Measurements from ENCODE around the gene ELL. TPM values are rescaled to one million over a fixed set of nuclear protein-coding genes. Genes with fewer than 3 reads are reported as not detected.

The ELL gene
- total and polyA plus RNA-seq, 9 of the 15 experiments (the other 6 are each of a cell fraction or from before 2014, with no cell fraction given) = 0.24 to 22.5 (median 4.1) TPM

DNA sequence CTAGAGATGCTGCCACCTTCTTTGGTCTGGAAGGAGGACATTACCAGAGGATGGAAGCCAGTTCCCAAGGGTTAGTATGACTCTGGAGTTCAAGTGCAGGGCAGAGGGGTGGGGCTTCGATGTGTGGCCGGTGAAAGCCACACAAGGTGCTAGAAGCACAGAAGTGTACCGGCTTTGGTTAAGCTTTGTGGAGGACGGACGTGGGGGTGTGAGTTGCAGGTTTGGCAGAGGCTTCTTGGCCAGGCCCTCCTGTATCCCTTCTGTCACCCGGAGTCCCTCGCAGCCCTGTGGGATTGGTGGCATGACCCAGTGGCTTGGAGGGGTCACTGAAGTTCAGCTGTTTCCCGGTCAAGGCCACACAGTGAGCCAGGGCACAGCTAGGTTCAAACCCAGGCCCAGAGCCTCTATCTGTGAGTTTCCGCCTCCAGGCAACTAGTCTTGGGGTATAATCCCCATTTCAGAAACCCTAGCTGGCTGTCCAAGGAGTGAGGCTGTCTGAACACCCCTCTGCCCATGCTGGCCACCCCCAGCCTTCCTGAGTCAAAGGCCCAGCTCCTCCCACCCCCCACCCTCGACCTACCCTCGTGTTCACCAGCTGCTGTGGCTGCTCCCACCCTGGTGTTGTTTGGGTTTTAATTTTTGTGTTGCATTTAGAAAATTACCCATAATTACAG, 107.2 kb downstream of the ELL start (continued):
- TF ChIP-seq, protein P1, sequence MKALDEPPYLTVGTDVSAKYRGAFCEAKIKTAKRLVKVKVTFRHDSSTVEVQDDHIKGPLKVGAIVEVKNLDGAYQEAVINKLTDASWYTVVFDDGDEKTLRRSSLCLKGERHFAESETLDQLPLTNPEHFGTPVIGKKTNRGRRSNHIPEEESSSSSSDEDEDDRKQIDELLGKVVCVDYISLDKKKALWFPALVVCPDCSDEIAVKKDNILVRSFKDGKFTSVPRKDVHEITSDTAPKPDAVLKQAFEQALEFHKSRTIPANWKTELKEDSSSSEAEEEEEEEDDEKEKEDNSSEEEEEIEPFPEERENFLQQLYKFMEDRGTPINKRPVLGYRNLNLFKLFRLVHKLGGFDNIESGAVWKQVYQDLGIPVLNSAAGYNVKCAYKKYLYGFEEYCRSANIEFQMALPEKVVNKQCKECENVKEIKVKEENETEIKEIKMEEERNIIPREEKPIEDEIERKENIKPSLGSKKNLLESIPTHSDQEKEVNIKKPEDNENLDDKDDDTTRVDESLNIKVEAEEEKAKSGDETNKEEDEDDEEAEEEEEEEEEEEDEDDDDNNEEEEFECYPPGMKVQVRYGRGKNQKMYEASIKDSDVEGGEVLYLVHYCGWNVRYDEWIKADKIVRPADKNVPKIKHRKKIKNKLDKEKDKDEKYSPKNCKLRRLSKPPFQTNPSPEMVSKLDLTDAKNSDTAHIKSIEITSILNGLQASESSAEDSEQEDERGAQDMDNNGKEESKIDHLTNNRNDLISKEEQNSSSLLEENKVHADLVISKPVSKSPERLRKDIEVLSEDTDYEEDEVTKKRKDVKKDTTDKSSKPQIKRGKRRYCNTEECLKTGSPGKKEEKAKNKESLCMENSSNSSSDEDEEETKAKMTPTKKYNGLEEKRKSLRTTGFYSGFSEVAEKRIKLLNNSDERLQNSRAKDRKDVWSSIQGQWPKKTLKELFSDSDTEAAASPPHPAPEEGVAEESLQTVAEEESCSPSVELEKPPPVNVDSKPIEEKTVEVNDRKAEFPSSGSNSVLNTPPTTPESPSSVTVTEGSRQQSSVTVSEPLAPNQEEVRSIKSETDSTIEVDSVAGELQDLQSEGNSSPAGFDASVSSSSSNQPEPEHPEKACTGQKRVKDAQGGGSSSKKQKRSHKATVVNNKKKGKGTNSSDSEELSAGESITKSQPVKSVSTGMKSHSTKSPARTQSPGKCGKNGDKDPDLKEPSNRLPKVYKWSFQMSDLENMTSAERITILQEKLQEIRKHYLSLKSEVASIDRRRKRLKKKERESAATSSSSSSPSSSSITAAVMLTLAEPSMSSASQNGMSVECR (CRISPR knock-in tag; IDR thresholded peaks at IDR 0.05) = 0 out of 2 replicates have a peak, but pooled peaks have one; percentile 33
- TF ChIP-seq ZNF347 (CRISPR knock-in tag; IDR thresholded peaks at IDR 0.05; ENCODE audit: low read depth) (no peak), FOSL1 (tag; conservative IDR thresholded peaks at IDR 0.05) (no peak), BACH1 (tag; IDR thresholded peaks at IDR 0.05) (0 out of 2 replicates have a peak, but pooled peaks have one; percentile 15), TCF3 (CRISPR knock-in tag; IDR thresholded peaks at IDR 0.05) (no peak), ZNF830 (CRISPR knock-in tag; IDR thresholded peaks at IDR 0.05) (no peak), ESRRB (CRISPR knock-in tag; IDR thresholded peaks at IDR 0.05; ENCODE audit: borderline replicate concordance) (no peak), ZNF408 (CRISPR knock-in tag; IDR thresholded peaks at IDR 0.05; ENCODE audit: low read depth) (no peak), ZNF75A (CRISPR knock-in tag; IDR thresholded peaks at IDR 0.05) (no peak), ZEB2 (IDR thresholded peaks at IDR 0.05) (no peak), ETV6 (IDR thresholded peaks at IDR 0.05; ENCODE audit: borderline replicate concordance in 1 of 2, low read depth in 2 of 2, low read length in 1 of 2) (no peak), ETV6 (CRISPR knock-in tag; IDR thresholded peaks at IDR 0.05; ENCODE audit: borderline replicate concordance) (no peak), POLR2G (IDR thresholded peaks at IDR 0.05; ENCODE audit: low read depth, low read length) (no peak; the same call in 1 of the 2 replicates)
- TF ChIP-seq, protein P2, sequence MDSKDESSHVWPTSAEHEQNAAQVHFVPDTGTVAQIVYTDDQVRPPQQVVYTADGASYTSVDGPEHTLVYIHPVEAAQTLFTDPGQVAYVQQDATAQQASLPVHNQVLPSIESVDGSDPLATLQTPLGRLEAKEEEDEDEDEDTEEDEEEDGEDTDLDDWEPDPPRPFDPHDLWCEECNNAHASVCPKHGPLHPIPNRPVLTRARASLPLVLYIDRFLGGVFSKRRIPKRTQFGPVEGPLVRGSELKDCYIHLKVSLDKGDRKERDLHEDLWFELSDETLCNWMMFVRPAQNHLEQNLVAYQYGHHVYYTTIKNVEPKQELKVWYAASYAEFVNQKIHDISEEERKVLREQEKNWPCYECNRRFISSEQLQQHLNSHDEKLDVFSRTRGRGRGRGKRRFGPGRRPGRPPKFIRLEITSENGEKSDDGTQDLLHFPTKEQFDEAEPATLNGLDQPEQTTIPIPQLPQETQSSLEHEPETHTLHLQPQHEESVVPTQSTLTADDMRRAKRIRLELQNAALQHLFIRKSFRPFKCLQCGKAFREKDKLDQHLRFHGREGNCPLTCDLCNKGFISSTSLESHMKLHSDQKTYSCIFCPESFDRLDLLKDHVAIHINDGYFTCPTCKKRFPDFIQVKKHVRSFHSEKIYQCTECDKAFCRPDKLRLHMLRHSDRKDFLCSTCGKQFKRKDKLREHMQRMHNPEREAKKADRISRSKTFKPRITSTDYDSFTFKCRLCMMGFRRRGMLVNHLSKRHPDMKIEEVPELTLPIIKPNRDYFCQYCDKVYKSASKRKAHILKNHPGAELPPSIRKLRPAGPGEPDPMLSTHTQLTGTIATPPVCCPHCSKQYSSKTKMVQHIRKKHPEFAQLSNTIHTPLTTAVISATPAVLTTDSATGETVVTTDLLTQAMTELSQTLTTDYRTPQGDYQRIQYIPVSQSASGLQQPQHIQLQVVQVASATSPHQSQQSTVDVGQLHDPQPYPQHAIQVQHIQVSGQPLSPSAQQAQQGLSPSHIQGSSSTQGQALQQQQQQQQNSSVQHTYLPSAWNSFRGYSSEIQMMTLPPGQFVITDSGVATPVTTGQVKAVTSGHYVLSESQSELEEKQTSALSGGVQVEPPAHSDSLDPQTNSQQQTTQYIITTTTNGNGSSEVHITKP (IDR thresholded peaks at IDR 0.05; ENCODE audit: partially characterized antibody) = peak; percentile 57
- TF ChIP-seq, protein P3, sequence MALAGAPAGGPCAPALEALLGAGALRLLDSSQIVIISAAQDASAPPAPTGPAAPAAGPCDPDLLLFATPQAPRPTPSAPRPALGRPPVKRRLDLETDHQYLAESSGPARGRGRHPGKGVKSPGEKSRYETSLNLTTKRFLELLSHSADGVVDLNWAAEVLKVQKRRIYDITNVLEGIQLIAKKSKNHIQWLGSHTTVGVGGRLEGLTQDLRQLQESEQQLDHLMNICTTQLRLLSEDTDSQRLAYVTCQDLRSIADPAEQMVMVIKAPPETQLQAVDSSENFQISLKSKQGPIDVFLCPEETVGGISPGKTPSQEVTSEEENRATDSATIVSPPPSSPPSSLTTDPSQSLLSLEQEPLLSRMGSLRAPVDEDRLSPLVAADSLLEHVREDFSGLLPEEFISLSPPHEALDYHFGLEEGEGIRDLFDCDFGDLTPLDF (CRISPR knock-in tag; IDR thresholded peaks at IDR 0.05) = no peak
- TF ChIP-seq, protein P4, sequence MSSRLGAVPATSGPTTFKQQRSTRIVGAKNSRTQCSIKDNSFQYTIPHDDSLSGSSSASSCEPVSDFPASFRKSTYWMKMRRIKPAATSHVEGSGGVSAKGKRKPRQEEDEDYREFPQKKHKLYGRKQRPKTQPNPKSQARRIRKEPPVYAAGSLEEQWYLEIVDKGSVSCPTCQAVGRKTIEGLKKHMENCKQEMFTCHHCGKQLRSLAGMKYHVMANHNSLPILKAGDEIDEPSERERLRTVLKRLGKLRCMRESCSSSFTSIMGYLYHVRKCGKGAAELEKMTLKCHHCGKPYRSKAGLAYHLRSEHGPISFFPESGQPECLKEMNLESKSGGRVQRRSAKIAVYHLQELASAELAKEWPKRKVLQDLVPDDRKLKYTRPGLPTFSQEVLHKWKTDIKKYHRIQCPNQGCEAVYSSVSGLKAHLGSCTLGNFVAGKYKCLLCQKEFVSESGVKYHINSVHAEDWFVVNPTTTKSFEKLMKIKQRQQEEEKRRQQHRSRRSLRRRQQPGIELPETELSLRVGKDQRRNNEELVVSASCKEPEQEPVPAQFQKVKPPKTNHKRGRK (tag; IDR thresholded peaks at IDR 0.05) = no peak
